ENCODE results near the gene DYNC2LI1.

The DYNC2LI1 gene

DNA sequence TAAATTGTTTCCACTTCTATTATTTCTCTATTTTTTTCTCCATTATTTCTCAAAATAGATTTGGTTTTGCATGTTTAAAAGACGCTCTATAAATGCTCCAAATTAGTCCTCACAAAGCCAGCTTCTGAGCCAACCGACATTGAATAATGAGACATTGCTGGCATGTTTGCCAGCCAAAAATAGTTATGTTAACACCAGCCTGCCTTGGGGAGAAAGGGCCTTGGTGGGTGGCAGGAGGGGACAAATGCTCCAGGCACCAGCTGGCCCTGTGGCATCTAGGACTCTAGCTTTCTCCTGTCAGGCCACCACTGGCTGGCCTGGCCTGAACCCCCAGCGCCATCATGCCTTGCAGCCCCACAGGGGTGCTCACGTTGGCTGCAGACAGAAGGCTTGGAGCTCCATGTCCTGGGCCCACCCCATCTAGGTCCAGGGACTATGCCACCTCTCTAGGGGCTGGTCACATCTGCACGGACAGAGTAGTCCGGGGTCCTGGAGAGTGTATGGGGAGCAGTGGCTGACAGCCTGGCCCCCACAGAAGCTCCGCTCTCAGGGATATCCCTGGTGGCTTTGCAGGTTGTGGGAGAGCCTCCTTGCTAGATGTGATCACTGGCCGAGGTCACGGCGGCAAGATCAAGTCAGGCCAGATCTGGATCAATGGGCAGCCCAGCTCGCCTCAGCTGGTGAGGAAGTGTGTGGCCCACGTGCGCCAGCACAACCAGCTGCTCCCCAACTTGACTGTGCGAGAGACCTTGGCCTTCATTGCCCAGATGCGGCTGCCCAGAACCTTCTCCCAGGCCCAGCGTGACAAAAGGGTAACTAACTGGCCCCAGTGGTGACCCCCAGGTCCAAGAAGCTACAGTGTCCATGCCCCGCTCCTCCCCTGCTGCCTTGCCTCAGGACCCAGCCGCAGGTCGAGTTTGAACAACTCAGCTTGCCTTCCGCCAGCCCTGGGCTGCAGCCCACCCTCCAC is 77.5 kb downstream of the DYNC2LI1 start:
- DNase-seq = no peak

DNA sequence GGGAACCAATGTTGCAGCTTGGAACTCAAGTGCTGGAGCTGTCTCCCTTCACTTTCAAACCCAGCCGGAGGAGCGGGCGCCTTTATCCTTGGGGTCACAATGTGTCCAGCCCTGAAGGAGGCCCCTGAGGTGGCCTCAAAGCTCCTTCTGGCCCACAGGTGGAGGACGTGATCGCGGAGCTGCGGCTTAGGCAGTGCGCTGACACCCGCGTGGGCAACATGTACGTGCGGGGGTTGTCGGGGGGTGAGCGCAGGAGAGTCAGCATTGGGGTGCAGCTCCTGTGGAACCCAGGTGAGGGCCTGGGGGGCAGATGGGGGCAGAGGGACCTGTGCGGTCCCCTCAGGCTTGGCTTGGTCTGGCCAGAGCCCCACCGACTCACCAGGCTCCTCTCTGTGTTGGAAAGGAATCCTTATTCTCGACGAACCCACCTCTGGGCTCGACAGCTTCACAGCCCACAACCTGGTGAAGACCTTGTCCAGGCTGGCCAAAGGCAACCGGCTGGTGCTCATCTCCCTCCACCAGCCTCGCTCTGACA is 78.4 kb downstream of the DYNC2LI1 start:
- no peak for DNase-seq

DNA sequence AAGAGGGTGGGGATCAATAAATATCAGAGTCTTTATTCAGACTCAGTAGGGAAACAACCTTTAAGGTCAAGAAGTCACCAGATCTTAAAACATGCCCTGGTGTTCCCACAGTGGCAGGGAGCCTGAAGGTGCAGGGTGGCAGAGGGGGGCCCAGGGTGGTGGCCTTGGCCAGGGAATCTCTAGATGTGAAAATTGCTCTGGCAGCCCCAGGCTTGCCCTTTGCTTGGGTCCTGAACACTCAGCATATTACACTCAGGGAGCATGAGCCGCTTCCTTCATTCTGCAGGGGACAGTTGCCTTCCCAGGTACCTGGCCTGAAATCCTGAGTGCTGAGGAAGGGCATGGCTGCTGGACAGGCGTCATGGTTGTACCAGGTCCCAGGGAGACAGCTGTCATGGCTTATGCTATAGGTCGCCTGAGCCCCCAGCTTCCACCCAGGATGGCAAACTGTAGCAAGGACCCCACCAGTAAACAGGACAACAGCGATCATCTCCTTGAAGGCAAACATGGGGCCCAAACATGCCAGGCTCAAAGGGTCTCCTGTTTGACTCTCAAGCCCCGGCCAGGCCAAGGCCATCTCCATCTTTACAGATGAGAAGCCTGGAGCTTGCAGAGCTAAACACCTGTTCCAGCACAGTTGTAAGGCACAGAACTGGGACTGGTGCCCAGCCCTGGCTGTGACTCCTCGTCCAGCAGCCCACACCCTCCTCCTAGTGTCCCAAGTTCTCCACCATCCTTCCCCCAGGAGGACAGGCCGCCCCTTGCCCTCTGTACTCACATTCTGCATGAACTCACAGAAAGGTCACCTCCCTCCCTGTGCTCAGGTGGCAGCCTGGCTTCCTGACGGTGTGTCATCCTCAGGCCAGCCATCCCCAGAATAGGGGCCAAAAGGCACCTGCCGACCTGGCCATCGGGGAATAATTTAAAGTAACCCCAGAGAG is 79.6 kb downstream of the DYNC2LI1 start:
- no peak for DNase-seq

DNA sequence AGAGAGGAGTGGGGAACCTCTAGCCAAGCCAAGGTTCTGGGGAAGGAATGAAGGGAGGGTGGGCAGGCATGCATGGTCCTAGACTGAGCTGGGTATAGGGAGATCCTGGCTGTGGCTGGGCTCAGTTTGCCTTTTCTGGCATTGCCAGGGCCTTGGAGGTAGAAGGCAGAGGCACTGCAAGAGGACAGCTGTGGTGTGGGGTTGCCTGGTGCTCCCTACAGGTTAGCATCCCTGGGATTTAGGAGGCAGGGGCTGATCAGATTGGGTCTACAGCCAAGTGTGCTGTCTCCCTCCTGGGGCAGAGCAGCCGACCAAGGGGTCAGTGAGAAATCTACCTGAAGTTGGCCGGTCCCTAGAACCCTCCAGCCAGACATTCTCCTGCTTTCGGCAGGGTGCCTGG is 80.8 kb downstream of the DYNC2LI1 start:
- no peak for DNase-seq

DNA sequence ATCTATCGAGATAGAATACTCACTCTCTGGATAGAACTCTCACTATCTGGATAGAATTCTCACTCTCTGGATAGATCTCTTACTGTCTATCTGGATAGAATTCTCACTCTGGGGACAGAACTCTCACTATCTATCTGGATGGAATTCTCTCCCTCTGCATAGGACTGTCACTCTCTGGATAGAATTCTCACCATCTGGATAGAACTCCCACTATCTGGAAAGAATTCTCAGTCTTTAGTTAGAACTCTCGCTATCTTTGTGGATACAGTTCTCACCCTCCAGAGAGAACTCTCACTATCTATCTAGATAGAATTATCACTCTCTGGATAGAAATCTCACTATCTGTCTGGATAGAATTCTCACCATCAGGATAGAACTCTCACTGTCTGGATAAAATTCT is 81.5 kb downstream of the DYNC2LI1 start:
- DNase-seq = no peak
